Uterus (tissue), 2 donors: ENCODE data around the gene BBX.

Source experiments
- POLR2A ChIP-seq, 2 donors: fragments of 450-650 bp; IDR thresholded peaks; one replicate each; pipeline ENCODE4 v1.6.1; 2016; ENCODE audit warnings: antibody characterized with exemption in 2 of 2, mild to moderate bottlenecking in 1 of 2, moderate library complexity in 1 of 2
- TF ChIP-seq, protein P1 (sequence below), 4 experiments: fragments of 200-600 bp in 2 of 4; fragments of 450-650 bp in 2 of 4; sonication (generic) in 2 of 4; IDR thresholded peaks; one replicate each; pipeline ENCODE4 v1.5.1; 2016 to 2019; ENCODE audit warnings: antibody characterized with exemption in 4 of 4, mild to moderate bottlenecking in 2 of 4, moderate library complexity in 1 of 4

DNA sequence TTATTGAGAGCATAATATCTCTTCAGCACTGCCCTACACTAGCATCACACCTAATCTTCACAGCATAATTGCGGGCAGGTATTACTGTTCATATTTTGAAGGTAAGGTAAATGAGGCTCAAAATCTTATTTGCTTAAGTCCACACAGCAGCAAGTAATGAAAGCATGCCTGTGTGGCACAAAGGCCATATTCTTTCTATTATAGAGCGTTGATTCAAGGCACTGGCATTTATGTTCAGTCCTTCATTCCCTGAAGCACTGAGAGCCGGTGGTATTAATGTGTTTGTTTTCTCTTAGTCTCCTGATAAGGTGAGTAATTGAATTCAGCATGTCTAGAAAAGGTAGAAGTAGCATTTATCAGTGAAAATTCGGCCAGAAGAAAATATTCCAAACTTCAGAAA is 231.2 kb downstream of the BBX start:
- TF ChIP-seq, protein P1, sequence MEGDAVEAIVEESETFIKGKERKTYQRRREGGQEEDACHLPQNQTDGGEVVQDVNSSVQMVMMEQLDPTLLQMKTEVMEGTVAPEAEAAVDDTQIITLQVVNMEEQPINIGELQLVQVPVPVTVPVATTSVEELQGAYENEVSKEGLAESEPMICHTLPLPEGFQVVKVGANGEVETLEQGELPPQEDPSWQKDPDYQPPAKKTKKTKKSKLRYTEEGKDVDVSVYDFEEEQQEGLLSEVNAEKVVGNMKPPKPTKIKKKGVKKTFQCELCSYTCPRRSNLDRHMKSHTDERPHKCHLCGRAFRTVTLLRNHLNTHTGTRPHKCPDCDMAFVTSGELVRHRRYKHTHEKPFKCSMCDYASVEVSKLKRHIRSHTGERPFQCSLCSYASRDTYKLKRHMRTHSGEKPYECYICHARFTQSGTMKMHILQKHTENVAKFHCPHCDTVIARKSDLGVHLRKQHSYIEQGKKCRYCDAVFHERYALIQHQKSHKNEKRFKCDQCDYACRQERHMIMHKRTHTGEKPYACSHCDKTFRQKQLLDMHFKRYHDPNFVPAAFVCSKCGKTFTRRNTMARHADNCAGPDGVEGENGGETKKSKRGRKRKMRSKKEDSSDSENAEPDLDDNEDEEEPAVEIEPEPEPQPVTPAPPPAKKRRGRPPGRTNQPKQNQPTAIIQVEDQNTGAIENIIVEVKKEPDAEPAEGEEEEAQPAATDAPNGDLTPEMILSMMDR (IDR thresholded peaks at IDR 0.05), result no peak
- no peak for TF ChIP-seq POLR2A (IDR thresholded peaks at IDR 0.05)
